ENCODE results near the gene GAA.

GAA gene

DNA sequence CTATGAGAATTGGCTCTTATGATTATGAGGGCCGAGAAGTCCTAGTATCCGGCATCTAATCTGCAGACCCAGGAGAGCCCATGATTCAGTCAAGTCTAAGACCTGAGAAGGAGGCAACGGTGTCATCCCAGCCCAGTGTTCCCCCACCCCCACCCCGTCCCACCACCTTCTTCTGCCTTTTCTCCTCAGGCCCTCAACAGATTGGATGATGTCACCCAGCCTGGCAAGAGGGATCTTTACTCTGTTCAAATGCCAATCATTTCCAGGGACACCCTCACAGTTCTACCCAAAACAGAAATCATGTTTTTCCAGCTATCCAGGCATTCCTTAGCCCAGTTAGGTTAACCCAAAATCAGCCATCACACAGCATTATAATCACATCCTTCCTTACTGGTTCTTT is 10.0 kb upstream of the GAA start:
- in situ Hi-C loops (cut with MboI; ENCODE audit: low sequenced_read_pairs, unreplicated experiment) = no loop called here
- no peak for DNase-seq (ENCODE audit: low spot score)
- TF ChIP-seq, protein P1, sequence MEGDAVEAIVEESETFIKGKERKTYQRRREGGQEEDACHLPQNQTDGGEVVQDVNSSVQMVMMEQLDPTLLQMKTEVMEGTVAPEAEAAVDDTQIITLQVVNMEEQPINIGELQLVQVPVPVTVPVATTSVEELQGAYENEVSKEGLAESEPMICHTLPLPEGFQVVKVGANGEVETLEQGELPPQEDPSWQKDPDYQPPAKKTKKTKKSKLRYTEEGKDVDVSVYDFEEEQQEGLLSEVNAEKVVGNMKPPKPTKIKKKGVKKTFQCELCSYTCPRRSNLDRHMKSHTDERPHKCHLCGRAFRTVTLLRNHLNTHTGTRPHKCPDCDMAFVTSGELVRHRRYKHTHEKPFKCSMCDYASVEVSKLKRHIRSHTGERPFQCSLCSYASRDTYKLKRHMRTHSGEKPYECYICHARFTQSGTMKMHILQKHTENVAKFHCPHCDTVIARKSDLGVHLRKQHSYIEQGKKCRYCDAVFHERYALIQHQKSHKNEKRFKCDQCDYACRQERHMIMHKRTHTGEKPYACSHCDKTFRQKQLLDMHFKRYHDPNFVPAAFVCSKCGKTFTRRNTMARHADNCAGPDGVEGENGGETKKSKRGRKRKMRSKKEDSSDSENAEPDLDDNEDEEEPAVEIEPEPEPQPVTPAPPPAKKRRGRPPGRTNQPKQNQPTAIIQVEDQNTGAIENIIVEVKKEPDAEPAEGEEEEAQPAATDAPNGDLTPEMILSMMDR (IDR thresholded peaks at IDR 0.05; ENCODE audit: borderline replicate concordance, control extremely low read depth, extremely low read depth, insufficient read depth, missing control alignments) = no peak

DNA sequence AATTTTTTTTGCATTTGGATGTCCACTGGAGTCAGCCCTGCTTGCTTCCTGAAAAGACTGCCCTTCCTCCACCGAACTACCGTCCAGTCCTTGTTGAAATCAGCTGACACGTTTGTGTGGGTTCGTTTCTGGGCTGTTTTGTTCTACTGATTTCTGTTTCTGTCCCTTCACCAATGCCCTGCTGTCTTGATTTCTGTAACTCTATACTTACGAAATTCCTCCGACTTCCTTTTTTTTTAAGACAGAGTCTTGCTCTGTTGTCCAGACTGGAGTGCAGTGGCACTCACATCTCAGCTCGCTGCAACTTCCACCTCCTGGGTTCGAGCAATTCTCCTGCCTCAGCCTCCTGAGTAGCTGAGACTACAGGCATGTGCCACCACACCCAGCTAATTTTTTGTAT is 8.4 kb upstream of the GAA start:
- DNase-seq (ENCODE audit: low spot score) = no peak
- in situ Hi-C loops (cut with MboI; ENCODE audit: low sequenced_read_pairs, unreplicated experiment) = no loop called here
- TF ChIP-seq, protein P1 (IDR thresholded peaks at IDR 0.05; ENCODE audit: borderline replicate concordance, control extremely low read depth, extremely low read depth, insufficient read depth, missing control alignments) = no peak

DNA sequence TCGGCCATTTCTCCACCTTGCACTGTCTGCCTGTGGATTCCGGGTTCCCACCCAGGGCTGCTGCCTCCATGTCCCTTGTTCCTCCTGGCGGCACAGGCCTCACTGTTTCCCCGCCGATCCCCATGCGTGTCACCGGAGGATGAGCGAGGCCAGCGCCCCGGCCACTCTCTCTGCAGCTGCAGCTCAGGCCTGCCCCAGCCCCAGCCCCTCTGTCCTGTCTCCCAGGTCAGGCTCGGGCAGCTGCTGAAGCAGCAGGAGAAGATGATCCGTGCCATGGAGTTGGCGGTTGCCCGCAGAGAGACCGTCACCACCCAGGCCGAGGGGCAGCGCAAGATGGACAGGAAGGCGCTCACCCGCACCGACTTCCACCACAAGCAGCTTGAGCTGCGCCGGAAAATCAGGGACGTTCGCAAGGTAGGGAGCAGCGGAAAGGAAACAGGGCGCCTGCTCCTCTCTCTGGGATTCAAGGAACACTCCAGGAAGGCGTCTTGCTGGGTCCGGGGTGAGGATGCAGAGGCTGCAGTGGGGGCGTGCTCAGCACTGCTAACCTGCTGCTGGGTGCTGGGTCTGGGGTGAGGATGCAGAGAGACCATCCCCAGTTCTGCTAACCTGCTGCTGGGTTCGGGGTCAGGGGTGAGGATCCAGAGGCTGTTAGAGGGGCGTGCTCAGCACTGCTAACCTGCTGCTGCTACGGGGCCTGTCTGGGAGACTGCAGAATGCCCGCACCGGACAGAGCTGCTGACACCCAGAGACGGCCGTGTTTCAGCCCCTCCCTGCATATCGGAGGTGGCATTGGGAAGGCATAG is 6.1 kb upstream of the GAA start:
- TF ChIP-seq, protein P1 (IDR thresholded peaks at IDR 0.05; ENCODE audit: borderline replicate concordance, control extremely low read depth, extremely low read depth, insufficient read depth, missing control alignments) = no peak
- DNase-seq (ENCODE audit: low spot score) = no peak

DNA sequence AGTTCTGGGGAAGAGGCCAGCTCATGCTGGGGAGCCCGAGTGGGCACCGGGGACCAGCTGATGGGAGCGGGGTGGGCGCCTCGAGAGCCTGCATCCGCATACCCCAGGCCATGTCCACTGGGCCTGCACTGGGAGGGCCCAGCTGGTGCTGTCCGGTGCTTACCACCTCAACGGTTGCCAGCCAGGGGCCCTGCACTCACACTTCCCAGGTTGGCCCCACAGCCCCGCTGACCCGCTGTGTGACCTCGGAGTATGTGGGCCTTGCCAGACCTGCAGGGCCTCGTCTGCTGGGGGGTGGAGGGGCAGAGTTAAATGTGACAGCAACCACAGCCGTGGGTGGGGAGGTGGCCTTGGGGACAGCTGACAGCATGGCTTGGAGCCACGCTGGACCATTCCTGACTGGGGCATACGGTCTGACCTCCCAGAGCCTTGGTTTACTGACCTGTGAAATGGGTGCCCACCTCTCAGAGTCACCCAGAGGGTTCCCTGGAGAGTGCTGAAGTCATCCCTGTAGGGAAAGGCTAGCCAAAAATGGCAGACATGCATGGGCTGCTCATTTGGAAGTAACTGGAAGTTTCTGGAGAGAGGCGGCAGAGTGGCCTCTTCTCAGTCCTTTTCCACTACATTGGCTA is 5.4 kb upstream of the GAA start:
- TF ChIP-seq, protein P1 (IDR thresholded peaks at IDR 0.05; ENCODE audit: borderline replicate concordance, control extremely low read depth, extremely low read depth, insufficient read depth, missing control alignments) = no peak
- DNase-seq (ENCODE audit: low spot score) = no peak
- in situ Hi-C loops (cut with MboI; ENCODE audit: low sequenced_read_pairs, unreplicated experiment) = no loop called here

More for the DNA sequence above, 6.1 kb upstream of the GAA start:
- in situ Hi-C loops (cut with MboI; ENCODE audit: low sequenced_read_pairs, unreplicated experiment) = no loop called here

DNA sequence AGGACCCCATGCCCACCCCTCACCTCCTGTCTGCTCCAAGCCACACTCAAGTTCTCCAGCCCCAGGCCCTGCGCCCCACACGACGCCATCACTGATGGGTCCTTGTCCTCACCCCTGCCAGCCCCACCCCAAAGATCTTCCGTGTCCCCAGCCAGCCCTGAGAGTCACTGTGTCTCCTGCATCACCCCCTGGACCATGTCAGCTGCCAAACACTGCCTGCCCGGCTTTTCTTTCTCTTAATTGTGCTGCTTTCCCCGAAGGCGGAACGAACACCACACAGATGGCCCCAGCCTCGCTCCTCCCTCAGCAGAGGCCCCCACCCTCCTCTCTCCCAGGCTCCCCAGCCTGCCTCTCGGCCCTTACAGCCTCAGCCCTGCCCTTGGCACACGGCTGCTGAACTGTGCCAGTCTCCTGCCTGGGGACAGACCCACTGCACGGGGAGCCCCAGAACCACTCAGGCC is 4.8 kb upstream of the GAA start:
- TF ChIP-seq, protein P1 (IDR thresholded peaks at IDR 0.05; ENCODE audit: borderline replicate concordance, control extremely low read depth, extremely low read depth, insufficient read depth, missing control alignments) = no peak
- no peak for DNase-seq (ENCODE audit: low spot score)
- in situ Hi-C loops (cut with MboI; ENCODE audit: low sequenced_read_pairs, unreplicated experiment) = no loop called here

DNA sequence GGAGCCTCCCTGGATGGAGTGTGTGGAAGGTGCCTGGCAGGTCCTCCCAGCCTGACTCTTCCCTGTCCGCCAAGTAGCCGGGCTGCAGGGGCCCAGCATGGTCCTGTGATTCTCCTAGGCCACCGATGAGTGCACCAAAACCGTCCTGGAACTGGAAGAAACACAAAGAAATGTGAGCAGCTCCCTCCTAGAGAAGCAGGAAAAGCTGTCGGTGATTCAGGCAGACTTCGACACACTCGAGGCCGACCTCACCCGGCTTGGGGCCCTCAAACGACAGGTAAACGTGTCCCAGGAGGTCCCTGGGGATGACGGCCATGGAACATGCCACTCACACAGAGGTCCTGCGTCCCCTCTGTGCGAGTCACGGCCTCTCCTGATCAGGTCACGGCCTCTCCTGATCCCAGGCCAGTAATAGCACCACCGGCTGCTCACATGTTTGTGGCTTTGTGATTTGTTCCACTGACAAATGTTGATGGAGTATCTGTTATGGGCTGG is 4.2 kb upstream of the GAA start:
- in situ Hi-C loops (cut with MboI; ENCODE audit: low sequenced_read_pairs, unreplicated experiment) = no loop called here
- TF ChIP-seq, protein P1 (IDR thresholded peaks at IDR 0.05; ENCODE audit: borderline replicate concordance, control extremely low read depth, extremely low read depth, insufficient read depth, missing control alignments) = no peak
- DNase-seq (ENCODE audit: low spot score) = no peak
